ENCODE results near the gene KCNJ3. TPM values are rescaled to one million over a fixed set of nuclear protein-coding genes. Genes with fewer than 3 reads are reported as not detected.

The KCNJ3 gene
- total RNA-seq, 4 donors from 2014 or later = 0.40 to 1.3 (median 0.55) TPM; not detected in 1

DNA sequence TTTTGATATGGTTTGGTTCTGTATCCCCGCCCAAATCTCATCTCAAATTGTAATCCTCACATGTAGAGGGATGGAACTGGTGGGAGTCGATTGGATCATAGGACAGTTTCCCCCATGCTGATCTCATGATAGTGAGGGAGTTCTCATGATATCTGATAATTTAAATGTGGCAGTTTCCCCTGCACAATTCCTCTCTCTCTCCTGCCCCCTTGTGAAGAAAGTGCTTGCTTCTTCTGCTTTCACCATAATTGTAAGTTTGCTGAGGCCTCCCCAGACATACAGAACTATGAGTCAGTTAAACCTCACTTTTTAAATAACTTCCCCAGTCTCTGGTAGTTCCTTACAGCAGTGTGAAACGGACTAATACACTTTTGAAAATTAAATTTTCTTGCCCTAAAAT is 12.3 kb upstream of the KCNJ3 start:
- DNase-seq = no peak
- Histone ChIP-seq H3K27me3 (no peaks in the 10 kb centered on the region), H3K9me3 (no peaks in the 10 kb centered on the region), H3K27ac (no peak overlapping the region), H3K4me1 (no peaks in the 10 kb centered on the region), H3K36me3 (no peaks in the 10 kb centered on the region), H3K4me3 (no peak overlapping the region)
- in situ Hi-C loops (cut with MboI; ENCODE audit: low pct_ligation_motif_present in 1 of 4, low pct_unique_long_range_greater_than_20kb in 1 of 4, low sequenced_read_pairs in 3 of 4) (no loop called here), intact Hi-C loops (cut with DNase I; ENCODE audit: low total_unique reads) (no loop called here)
- WGBS, 2 donors (ENCODE audit: low coverage in 1 of 2) = 75 to 77% methylated on average over 3 of the region's 3 CpGs
- TF ChIP-seq, protein P1, sequence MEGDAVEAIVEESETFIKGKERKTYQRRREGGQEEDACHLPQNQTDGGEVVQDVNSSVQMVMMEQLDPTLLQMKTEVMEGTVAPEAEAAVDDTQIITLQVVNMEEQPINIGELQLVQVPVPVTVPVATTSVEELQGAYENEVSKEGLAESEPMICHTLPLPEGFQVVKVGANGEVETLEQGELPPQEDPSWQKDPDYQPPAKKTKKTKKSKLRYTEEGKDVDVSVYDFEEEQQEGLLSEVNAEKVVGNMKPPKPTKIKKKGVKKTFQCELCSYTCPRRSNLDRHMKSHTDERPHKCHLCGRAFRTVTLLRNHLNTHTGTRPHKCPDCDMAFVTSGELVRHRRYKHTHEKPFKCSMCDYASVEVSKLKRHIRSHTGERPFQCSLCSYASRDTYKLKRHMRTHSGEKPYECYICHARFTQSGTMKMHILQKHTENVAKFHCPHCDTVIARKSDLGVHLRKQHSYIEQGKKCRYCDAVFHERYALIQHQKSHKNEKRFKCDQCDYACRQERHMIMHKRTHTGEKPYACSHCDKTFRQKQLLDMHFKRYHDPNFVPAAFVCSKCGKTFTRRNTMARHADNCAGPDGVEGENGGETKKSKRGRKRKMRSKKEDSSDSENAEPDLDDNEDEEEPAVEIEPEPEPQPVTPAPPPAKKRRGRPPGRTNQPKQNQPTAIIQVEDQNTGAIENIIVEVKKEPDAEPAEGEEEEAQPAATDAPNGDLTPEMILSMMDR (IDR thresholded peaks at IDR 0.05) = no peak
- TF ChIP-seq POLR2A (IDR thresholded peaks at IDR 0.05) = no peak
- no peak for TF ChIP-seq POLR2AphosphoS5 (IDR thresholded peaks at IDR 0.05)
- no peak for TF ChIP-seq EP300 (IDR thresholded peaks at IDR 0.05; ENCODE audit: low read depth)

DNA sequence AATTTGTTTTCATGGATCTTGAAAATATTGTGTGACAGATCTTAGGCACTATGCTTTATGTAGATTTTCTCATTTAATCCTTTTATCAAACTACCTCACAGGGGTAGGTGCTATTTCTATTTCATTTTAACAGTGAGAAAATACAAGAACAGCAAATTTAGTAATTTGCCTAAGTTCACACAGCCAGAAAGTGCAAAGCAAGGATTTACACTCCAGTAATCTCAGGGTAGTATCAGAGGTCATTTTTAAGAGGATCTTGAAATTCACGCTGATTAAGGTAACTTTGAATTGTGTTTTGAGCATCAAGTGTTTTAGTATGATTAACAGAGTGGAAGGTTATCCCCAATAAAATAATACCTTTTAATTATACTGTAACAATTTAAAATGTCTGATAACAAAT is 10.1 kb upstream of the KCNJ3 start:
- no peaks in the 10 kb centered on the region for H3K27me3 ChIP-seq
- H3K36me3 ChIP-seq = no peaks in the 10 kb centered on the region
- no peaks in the 10 kb centered on the region for H3K4me1 ChIP-seq
- in situ Hi-C loops (cut with MboI; ENCODE audit: low pct_ligation_motif_present in 1 of 4, low pct_unique_long_range_greater_than_20kb in 1 of 4, low sequenced_read_pairs in 3 of 4) = no loop called here
- TF ChIP-seq POLR2A (IDR thresholded peaks at IDR 0.05) (no peak), POLR2AphosphoS5 (IDR thresholded peaks at IDR 0.05) (no peak), EP300 (IDR thresholded peaks at IDR 0.05; ENCODE audit: low read depth) (no peak)
- TF ChIP-seq, protein P1 (IDR thresholded peaks at IDR 0.05) = no peak
- H3K4me3 ChIP-seq = no peak overlapping the region
- 73 to 78% methylated on average over 1 of the region's 1 CpG for WGBS, 2 donors (ENCODE audit: low coverage in 1 of 2)
- H3K9me3 ChIP-seq = no peaks in the 10 kb centered on the region
- intact Hi-C loops (cut with DNase I; ENCODE audit: low total_unique reads) = no loop called here
- no peak overlapping the region for H3K27ac ChIP-seq
- DNase-seq = no peak

DNA sequence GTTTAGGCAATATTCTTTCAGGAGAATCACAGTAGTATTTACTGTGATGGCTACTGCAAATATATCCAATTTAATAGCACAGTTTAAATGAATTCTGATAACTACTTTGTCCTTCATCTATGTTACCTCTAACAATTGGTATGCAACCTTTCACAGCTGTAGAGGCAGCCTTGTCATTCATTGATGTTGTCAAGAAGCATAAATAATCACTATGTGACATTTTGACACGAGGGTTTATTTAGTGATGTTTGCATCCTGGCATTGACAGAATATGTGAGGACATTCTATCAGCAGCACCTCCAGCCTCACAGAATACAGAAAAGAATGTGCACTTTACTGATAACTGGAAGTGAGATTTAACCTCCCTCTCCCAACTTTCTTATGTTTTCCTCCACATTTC is 9.3 kb upstream of the KCNJ3 start:
- no peak overlapping the region for H3K4me3 ChIP-seq
- in situ Hi-C loops (cut with MboI; ENCODE audit: low pct_ligation_motif_present in 1 of 4, low pct_unique_long_range_greater_than_20kb in 1 of 4, low sequenced_read_pairs in 3 of 4) = no loop called here

DNA sequence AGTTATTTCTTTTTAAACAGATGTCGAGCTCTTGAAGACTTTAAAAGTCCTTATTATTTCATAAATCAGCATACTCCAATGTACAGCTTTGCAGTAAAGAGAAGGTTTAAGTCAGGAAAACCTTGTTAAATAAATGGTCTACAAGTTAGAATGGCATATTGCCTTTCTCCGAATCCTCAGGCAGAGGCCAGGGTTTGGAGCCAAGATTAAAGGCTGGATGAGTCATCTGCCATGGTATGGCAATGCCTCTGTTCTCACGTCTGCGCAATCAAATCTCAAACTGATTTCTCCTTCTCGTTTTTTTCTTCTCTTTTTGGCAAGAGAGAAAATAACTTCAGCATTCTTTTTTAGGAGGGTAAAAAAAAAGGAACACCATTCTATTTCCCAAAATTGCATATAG is 5.6 kb upstream of the KCNJ3 start:
- H3K27ac ChIP-seq = no peak overlapping the region
- no peak overlapping the region for H3K4me3 ChIP-seq
- intact Hi-C loops (cut with DNase I; ENCODE audit: low total_unique reads) (no loop called here), in situ Hi-C loops (cut with MboI; ENCODE audit: low pct_ligation_motif_present in 1 of 4, low pct_unique_long_range_greater_than_20kb in 1 of 4, low sequenced_read_pairs in 3 of 4) (no loop called here)
- no peaks in the 10 kb centered on the region for H3K9me3 ChIP-seq
- peaks cover 6 to 18% (median 15%) of the 10 kb centered on the region in 4 donors for H3K4me1 ChIP-seq
- no peak for DNase-seq
- peaks cover 10% of the 10 kb centered on the region for H3K27me3 ChIP-seq
- no peaks in the 10 kb centered on the region for H3K36me3 ChIP-seq
- TF ChIP-seq EP300 (IDR thresholded peaks at IDR 0.05; ENCODE audit: low read depth) = no peak
- TF ChIP-seq, protein P1 (IDR thresholded peaks at IDR 0.05) = no peak
- no peak for TF ChIP-seq POLR2AphosphoS5 (IDR thresholded peaks at IDR 0.05)
- no peak for TF ChIP-seq POLR2A (IDR thresholded peaks at IDR 0.05)
- 40 to 45% methylated on average over 2 to 5 of the region's 5 CpGs for WGBS, 2 donors (ENCODE audit: low coverage in 1 of 2)

More for the DNA sequence above, 9.3 kb upstream of the KCNJ3 start:
- Histone ChIP-seq H3K36me3 (no peaks in the 10 kb centered on the region), H3K9me3 (no peaks in the 10 kb centered on the region), H3K27ac (no peak overlapping the region), H3K4me1 (no peaks in the 10 kb centered on the region), H3K27me3 (no peaks in the 10 kb centered on the region)
- 57 to 63% methylated on average over 1 of the region's 1 CpG for WGBS, 2 donors (ENCODE audit: low coverage in 1 of 2)
- TF ChIP-seq EP300 (IDR thresholded peaks at IDR 0.05; ENCODE audit: low read depth) (no peak), POLR2AphosphoS5 (IDR thresholded peaks at IDR 0.05) (no peak), POLR2A (IDR thresholded peaks at IDR 0.05) (no peak)
- TF ChIP-seq, protein P1 (IDR thresholded peaks at IDR 0.05) = no peak
- no peak for DNase-seq
- intact Hi-C loops (cut with DNase I; ENCODE audit: low total_unique reads) = no loop called here

Measured in transverse colon (tissue), 4 donors.